HCT116 (cell line): Measurements from ENCODE around the gene CHSY3.

Source experiments
- ELF1 ChIP-seq: IDR thresholded peaks from 2 replicates; pipeline ENCODE4 v1.6.1; 2012; ENCODE audit warnings: low read depth, borderline replicate concordance
- EZH2 ChIP-seq: fragments of 200-600 bp; sonication (generic); IDR thresholded peaks from 2 replicates; pipeline ENCODE4 v1.6.1; 2017; ENCODE audit warnings: antibody characterized with exemption, mixed run types
- FOSL1 ChIP-seq: IDR thresholded peaks from 2 replicates; pipeline ENCODE4 v1.6.1; 2012; ENCODE audit warnings: low read depth
- POLR2A ChIP-seq: IDR thresholded peaks from 2 replicates; pipeline ENCODE4 v1.7.0; 2011; ENCODE audit warnings: borderline replicate concordance; ENCODE audit not compliant: insufficient read depth, insufficient read length; ENCODE audit errors: extremely low read depth
- TCF7L2 ChIP-seq: IDR thresholded peaks from 2 replicates; pipeline ENCODE4 v1.7.0; 2011; ENCODE audit warnings: borderline replicate concordance, inconsistent platforms; ENCODE audit not compliant: insufficient read depth, insufficient read length; ENCODE audit errors: extremely low read depth
- ZBTB33 ChIP-seq: IDR thresholded peaks from 2 replicates; pipeline ENCODE4 v1.6.1; 2011; ENCODE audit warnings: mild to moderate bottlenecking, low read length, moderate library complexity; ENCODE audit not compliant: insufficient replicate concordance; ENCODE audit errors: extremely low read depth
- ZNF274 ChIP-seq: fragments of 200-500 bp; sonication (Bioruptor generic); IDR thresholded peaks from 2 replicates; pipeline ENCODE4 v1.6.1; 2014; ENCODE audit warnings: mild to moderate bottlenecking, low read depth, low read length, inconsistent platforms
- TF ChIP-seq, protein P1 (sequence below): IDR thresholded peaks from 2 replicates; pipeline ENCODE4 v1.6.1; 2012
- TF ChIP-seq, protein P2 (sequence below), 3 experiments: fragments of 200-600 bp in 1 of 3; sonication (generic) in 1 of 3; IDR thresholded peaks in 2 of 3; conservative IDR thresholded peaks in 1 of 3; 2 replicates each; pipeline ENCODE4 v1.5.1; 2012 to 2017; ENCODE audit warnings: low read depth in 2 of 3, low read length in 2 of 3, antibody characterized with exemption in 1 of 3, borderline replicate concordance in 1 of 3, control low read depth in 1 of 3, mild to moderate bottlenecking in 1 of 3, mixed read lengths in 1 of 3, mixed run types in 1 of 3, moderate library complexity in 1 of 3; ENCODE audit not compliant: insufficient read depth in 1 of 3
- TF ChIP-seq, protein P3 (sequence below): IDR thresholded peaks from 2 replicates; pipeline ENCODE4 v1.6.1; 2012; ENCODE audit warnings: low read depth

DNA sequence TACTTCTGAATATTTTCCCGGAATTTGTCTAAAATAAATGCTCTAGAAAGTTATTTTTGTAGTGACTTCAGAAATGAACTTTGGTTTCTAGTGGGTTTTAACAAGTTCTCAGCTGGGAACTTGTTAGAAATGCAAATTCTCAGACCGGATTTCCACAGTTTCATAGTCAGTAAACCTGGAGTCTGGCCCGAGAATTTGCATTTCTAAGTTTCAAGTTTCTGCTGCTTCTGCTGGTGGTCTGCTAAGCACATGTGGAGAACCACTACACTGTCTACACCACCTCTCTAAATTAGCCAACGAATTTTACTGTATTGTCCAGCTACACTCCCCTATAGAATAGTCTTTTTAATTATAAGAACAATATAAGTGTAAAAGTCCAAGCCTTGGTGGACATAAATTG, 208.0 kb downstream of the CHSY3 start:
- TF ChIP-seq, protein P1, sequence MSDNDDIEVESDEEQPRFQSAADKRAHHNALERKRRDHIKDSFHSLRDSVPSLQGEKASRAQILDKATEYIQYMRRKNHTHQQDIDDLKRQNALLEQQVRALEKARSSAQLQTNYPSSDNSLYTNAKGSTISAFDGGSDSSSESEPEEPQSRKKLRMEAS: no peak
- TF ChIP-seq, protein P2, sequence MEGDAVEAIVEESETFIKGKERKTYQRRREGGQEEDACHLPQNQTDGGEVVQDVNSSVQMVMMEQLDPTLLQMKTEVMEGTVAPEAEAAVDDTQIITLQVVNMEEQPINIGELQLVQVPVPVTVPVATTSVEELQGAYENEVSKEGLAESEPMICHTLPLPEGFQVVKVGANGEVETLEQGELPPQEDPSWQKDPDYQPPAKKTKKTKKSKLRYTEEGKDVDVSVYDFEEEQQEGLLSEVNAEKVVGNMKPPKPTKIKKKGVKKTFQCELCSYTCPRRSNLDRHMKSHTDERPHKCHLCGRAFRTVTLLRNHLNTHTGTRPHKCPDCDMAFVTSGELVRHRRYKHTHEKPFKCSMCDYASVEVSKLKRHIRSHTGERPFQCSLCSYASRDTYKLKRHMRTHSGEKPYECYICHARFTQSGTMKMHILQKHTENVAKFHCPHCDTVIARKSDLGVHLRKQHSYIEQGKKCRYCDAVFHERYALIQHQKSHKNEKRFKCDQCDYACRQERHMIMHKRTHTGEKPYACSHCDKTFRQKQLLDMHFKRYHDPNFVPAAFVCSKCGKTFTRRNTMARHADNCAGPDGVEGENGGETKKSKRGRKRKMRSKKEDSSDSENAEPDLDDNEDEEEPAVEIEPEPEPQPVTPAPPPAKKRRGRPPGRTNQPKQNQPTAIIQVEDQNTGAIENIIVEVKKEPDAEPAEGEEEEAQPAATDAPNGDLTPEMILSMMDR (IDR thresholded peaks at IDR 0.05 in 2 of 3, conservative IDR thresholded peaks at IDR 0.05 in 1 of 3; ENCODE audit: borderline replicate concordance in 1 of 3, insufficient read depth in 1 of 3, low read depth in 2 of 3, low read length in 2 of 3): no peak
- TF ChIP-seq ZNF274: no peak
- TF ChIP-seq, protein P3, sequence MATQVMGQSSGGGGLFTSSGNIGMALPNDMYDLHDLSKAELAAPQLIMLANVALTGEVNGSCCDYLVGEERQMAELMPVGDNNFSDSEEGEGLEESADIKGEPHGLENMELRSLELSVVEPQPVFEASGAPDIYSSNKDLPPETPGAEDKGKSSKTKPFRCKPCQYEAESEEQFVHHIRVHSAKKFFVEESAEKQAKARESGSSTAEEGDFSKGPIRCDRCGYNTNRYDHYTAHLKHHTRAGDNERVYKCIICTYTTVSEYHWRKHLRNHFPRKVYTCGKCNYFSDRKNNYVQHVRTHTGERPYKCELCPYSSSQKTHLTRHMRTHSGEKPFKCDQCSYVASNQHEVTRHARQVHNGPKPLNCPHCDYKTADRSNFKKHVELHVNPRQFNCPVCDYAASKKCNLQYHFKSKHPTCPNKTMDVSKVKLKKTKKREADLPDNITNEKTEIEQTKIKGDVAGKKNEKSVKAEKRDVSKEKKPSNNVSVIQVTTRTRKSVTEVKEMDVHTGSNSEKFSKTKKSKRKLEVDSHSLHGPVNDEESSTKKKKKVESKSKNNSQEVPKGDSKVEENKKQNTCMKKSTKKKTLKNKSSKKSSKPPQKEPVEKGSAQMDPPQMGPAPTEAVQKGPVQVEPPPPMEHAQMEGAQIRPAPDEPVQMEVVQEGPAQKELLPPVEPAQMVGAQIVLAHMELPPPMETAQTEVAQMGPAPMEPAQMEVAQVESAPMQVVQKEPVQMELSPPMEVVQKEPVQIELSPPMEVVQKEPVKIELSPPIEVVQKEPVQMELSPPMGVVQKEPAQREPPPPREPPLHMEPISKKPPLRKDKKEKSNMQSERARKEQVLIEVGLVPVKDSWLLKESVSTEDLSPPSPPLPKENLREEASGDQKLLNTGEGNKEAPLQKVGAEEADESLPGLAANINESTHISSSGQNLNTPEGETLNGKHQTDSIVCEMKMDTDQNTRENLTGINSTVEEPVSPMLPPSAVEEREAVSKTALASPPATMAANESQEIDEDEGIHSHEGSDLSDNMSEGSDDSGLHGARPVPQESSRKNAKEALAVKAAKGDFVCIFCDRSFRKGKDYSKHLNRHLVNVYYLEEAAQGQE: no peak
- no peak for TF ChIP-seq ELF1
- TF ChIP-seq EZH2: no peak
- TF ChIP-seq POLR2A: no peak
- TF ChIP-seq TCF7L2: no peak
- no peak for TF ChIP-seq ZBTB33
- TF ChIP-seq FOSL1: no peak
